K562 (cell line): ENCODE measurements around the gene ITGAL. TPM values are rescaled to one million over a fixed set of nuclear protein-coding genes. Genes with fewer than 3 reads are reported as not detected.

Experiments used
- ATAC-seq: fragments of 200-7000 bp; cut with Tn5 transposase; 3 replicates; pipeline ENCODE4 v1.9.1; 2020; ENCODE audit warnings: moderate library complexity
- BruUV-seq: library from RNA; stranded (reverse); fragments of 400-500 nt; replicated peaks from 2 replicates; lab custom pipeline; 2021; lab: Mats Ljungman, UMichigan
- CTCF ChIA-PET: fragments of 300-600 bp; formaldehyde crosslinking; extraction: SDS; loops from one replicate; lab custom pipeline; 2021; ENCODE audit warnings: low intra/inter-chr PET ratio; lab: Yijun Ruan, JAX
- POLR2A ChIA-PET: fragments of 300-600, 350-650 bp; sonication (Branson Sonifier 250); formaldehyde crosslinking; extraction: SDS; loops from one replicate; lab custom pipeline; 2021; ENCODE audit warnings: antibody characterized with exemption, inconsistent platforms; lab: Yijun Ruan, JAX
- DNase-seq, 4 experiments: peaks; one replicate each; pipeline versions ENCODE4 v3.0.0 to v3.0.0-alpha.2; 2011 to 2018; ENCODE audit warnings: low spot score in 3 of 4, mixed read lengths in 3 of 4; ENCODE audit errors: extremely low read depth in 1 of 4
- FAIRE-seq: peaks from 2 replicates; lab custom pipeline; 2011; peaks lifted over from hg19 to GRCh38; lab: Jason Lieb, UNC
- H2AFZ ChIP-seq: 2 replicates; pipeline ENCODE4 v1.6.0; 2011; ENCODE audit warnings: low read depth, low read length, control low read depth, inconsistent platforms
- H3K27ac ChIP-seq: fragments of 200-600 bp; 3 replicates; pipeline ENCODE4 v1.8.0; 2011; ENCODE audit warnings: low read depth, mild to moderate bottlenecking, control low read depth, inconsistent platforms, low read length, moderate library complexity, mixed read lengths; ENCODE audit errors: extremely low read depth
- H3K27me3 ChIP-seq, 2 experiments: fragments of 300-600 bp in 1 of 2; 2 replicates in 1 of 2; 3 replicates in 1 of 2; pipeline versions ENCODE4 v1.6.0 to v1.8.0; 2011; ENCODE audit warnings: inconsistent platforms in 2 of 2, low read length in 2 of 2, mild to moderate bottlenecking in 1 of 2, mixed read lengths in 1 of 2, moderate library complexity in 1 of 2; ENCODE audit not compliant: control insufficient read depth in 2 of 2, insufficient read depth in 2 of 2
- H3K36me3 ChIP-seq: fragments of 300-600 bp; 3 replicates; pipeline ENCODE4 v1.8.0; 2011; ENCODE audit warnings: mild to moderate bottlenecking, low read length, inconsistent platforms; ENCODE audit not compliant: control insufficient read depth, insufficient read depth
- H3K4me1 ChIP-seq, 2 experiments: fragments of 200-600 bp in 1 of 2; replicated peaks in 1 of 2; 2 replicates in 1 of 2; 3 replicates in 1 of 2; pipeline versions ENCODE4 v1.5.1 to v1.8.0; 2011; ENCODE audit warnings: inconsistent platforms in 2 of 2, low read length in 2 of 2, mild to moderate bottlenecking in 1 of 2, mixed read lengths in 1 of 2, moderate library complexity in 1 of 2; ENCODE audit not compliant: control insufficient read depth in 2 of 2, insufficient read depth in 2 of 2
- H3K4me2 ChIP-seq: 2 replicates; pipeline ENCODE4 v1.6.1; 2011; ENCODE audit warnings: low read length, control low read depth, inconsistent platforms, mixed read lengths; ENCODE audit not compliant: insufficient read depth
- H3K4me3 ChIP-seq: fragments of 200-600 bp; sonication (generic), shearing (Covaris generic); 2 replicates; pipeline ENCODE4 v1.5.1; 2016; ENCODE audit warnings: control low read depth, inconsistent platforms
- H3K79me2 ChIP-seq: fragments of 200-600 bp; 3 replicates; pipeline ENCODE4 v1.8.0; 2011; ENCODE audit warnings: low read length, inconsistent platforms; ENCODE audit not compliant: control insufficient read depth, insufficient read depth
- H3K9ac ChIP-seq, 2 experiments: 2 replicates each; pipeline versions ENCODE4 v1.6.0 to v1.6.1; 2011; ENCODE audit warnings: low read depth in 2 of 2, low read length in 2 of 2, control low read depth in 1 of 2, inconsistent platforms in 1 of 2, mild to moderate bottlenecking in 1 of 2, mixed read lengths in 1 of 2; ENCODE audit not compliant: insufficient read depth in 1 of 2
- H3K9me1 ChIP-seq: one replicate; pipeline ENCODE4 v1.6.0; 2011; ENCODE audit warnings: inconsistent platforms, mild to moderate bottlenecking, low read length, moderate library complexity; ENCODE audit not compliant: control insufficient read depth, insufficient read depth
- H3K9me3 ChIP-seq: replicated peaks from 2 replicates; pipeline ENCODE4 v1.5.1; 2011; ENCODE audit warnings: low read depth, low read length, inconsistent platforms; ENCODE audit not compliant: control insufficient read depth, insufficient read depth
- H4K20me1 ChIP-seq: replicated peaks from 2 replicates; pipeline ENCODE4 v1.6.1; 2011; ENCODE audit warnings: low read length, inconsistent platforms, mixed read lengths; ENCODE audit not compliant: control insufficient read depth, insufficient read depth
- ARHGAP35 ChIP-seq: fragments of 450-650 bp; IDR thresholded peaks from 2 replicates; pipeline ENCODE4 v1.6.1; 2018; ENCODE audit not compliant: partially characterized antibody
- COPS2 ChIP-seq: fragments of 450-650 bp; conservative IDR thresholded peaks from 2 replicates; pipeline ENCODE4 v1.6.1; 2016; ENCODE audit warnings: mild to moderate bottlenecking, moderate library complexity
- CREB3 ChIP-seq: fragments of 450-650 bp; conservative IDR thresholded peaks from 2 replicates; pipeline ENCODE4 v1.6.1; 2016; ENCODE audit warnings: missing genetic modification characterization, low read depth, mild to moderate bottlenecking, missing compliant biosample characterization, moderate library complexity
- DPF2 ChIP-seq: fragments of 450-650 bp; IDR thresholded peaks from 2 replicates; pipeline ENCODE4 v1.6.1; 2016
- EHMT2 ChIP-seq: fragments of 450-650 bp; IDR thresholded peaks from 2 replicates; pipeline ENCODE4 v1.6.1; 2018; ENCODE audit warnings: antibody characterized with exemption
- FOS ChIP-seq: IDR thresholded peaks from 3 replicates; pipeline ENCODE4 v1.6.1; 2011; ENCODE audit not compliant: insufficient read length; ENCODE audit errors: extremely low read depth
- ID3 ChIP-seq, 2 experiments: fragments of 250-450 bp in 1 of 2; fragments of 450-650 bp in 1 of 2; sonication (Bioruptor Pico) in 1 of 2; IDR thresholded peaks; 2 replicates each; pipeline versions ENCODE4 v1.6.1 to v1.8.0; 2016 to 2021; ENCODE audit warnings: mild to moderate bottlenecking in 2 of 2, moderate library complexity in 2 of 2, missing compliant biosample characterization in 1 of 2, missing genetic modification characterization in 1 of 2
- ILF3 ChIP-seq: fragments of 450-650 bp; IDR thresholded peaks from 2 replicates; pipeline ENCODE4 v1.6.1; 2018; ENCODE audit warnings: antibody characterized with exemption, mild to moderate bottlenecking, moderate library complexity, borderline replicate concordance
- IRF9 ChIP-seq: fragments of 450-650 bp; IDR thresholded peaks from 2 replicates; pipeline ENCODE4 v1.6.1; 2016; ENCODE audit warnings: missing biosample characterization, missing genetic modification characterization
- SIRT6 ChIP-seq: IDR thresholded peaks from one replicate; pipeline ENCODE4 v1.6.1; 2012; ENCODE audit warnings: low read depth, mild to moderate bottlenecking, control low read depth, inconsistent platforms, low read length, moderate library complexity
- THAP12 ChIP-seq: fragments of 250-450 bp; sonication (Bioruptor Pico); IDR thresholded peaks from 2 replicates; pipeline ENCODE4 v1.9.0; 2021; ENCODE audit warnings: mild to moderate bottlenecking, inconsistent platforms
- ZNF174 ChIP-seq: fragments of 250-450 bp; sonication (Bioruptor Pico); IDR thresholded peaks from 2 replicates; pipeline ENCODE4 v1.4.0; 2020; ENCODE audit warnings: mild to moderate bottlenecking
- ZNF408 ChIP-seq: fragments of 250-450 bp; sonication (Bioruptor Pico); IDR thresholded peaks from 2 replicates; pipeline ENCODE4 v1.4.0; 2020; ENCODE audit warnings: low read depth, mild to moderate bottlenecking, moderate library complexity
- ZNF449 ChIP-seq: fragments of 250-450 bp; sonication (Bioruptor Pico); IDR thresholded peaks from 2 replicates; pipeline ENCODE4 v1.8.0; 2022; ENCODE audit warnings: moderate library complexity, mild to moderate bottlenecking, inconsistent platforms
- ZNF75A ChIP-seq: fragments of 450-650 bp; formaldehyde crosslinking; IDR thresholded peaks from 2 replicates; pipeline ENCODE4 v1.4.0; 2020; ENCODE audit warnings: mild to moderate bottlenecking
- WGBS: fragments of 100-300 bp; shearing (Covaris generic); methylation state at CpG from one replicate; pipeline ENCODE4 v1.1.6; 2016; ENCODE audit warnings: low coverage, mixed read lengths; ENCODE audit not compliant: insufficient coverage; ENCODE audit errors: missing lambda C conversion rate; 5-methylcytosine and 5-hydroxymethylcytosine counted together
- in situ Hi-C: fragments of 300-500 bp; cut with MboI; formaldehyde crosslinking; loops from 4 replicates; pipeline ENCODE4 v1.15.0; 2018; ENCODE audit warnings: inconsistent platforms, mixed read lengths
- intact Hi-C: fragments of 100-400 bp; cut with micrococcal nuclease; formaldehyde crosslinking; loops from 2 replicates; pipeline ENCODE4 v1.14.2; 2022
- polyA plus RNA-seq, 8 experiments: library from polyadenylated mRNA; depleted of rRNA in 4 of 8; stranded (reverse) in 5 of 8; unstranded in 3 of 8; fragments of >200 nt; fragmentation: Nextera tagmentation in 2 of 8; fragmentation: Illumina TruSeq in 1 of 8; extraction: Ambion mirVana in 2 of 8; extraction: Trizol in 1 of 8; gene quantifications; 2 replicates each; pipeline versions ENCODE4 v1.2.1 to v1.2.3, GENCODE V29; 2011 to 2014; ENCODE audit warnings: inconsistent platforms in 1 of 8, missing spikeins in 1 of 8
- total RNA-seq, 7 experiments: library from RNA; depleted of rRNA in 6 of 7; stranded (reverse); fragments of >200 nt in 6 of 7; fragmentation: Illumina TruSeq in 2 of 7; extraction: Trizol in 2 of 7; gene quantifications; 2 replicates each; pipeline versions ENCODE4 v1.2.1 to v1.2.3, GENCODE V29; 2011 to 2021; ENCODE audit warnings: low replicate concordance in 1 of 7

Gene ITGAL
- total and polyA plus RNA-seq, 9 of the 15 experiments (the other 6 are each of a cell fraction or from before 2014, with no cell fraction given), result 0.01 to 0.53 TPM; not detected in 7

- DNase-seq, result no peak
- 84% methylated on average over 14 of the region's 14 CpGs for WGBS
- no TSS peak for BruUV-seq
- H4K20me1 ChIP-seq, result no peaks in the 10 kb centered on the region
- H3K9me1 ChIP-seq, result no peaks in the 10 kb centered on the region
- no peak overlapping the region for H3K4me3 ChIP-seq
- H3K27ac ChIP-seq, result no peak overlapping the region
- peaks cover 13 to 34% of the 10 kb centered on the region in 2 experiments; a peak in 4 of 5 replicates for H3K4me1 ChIP-seq
- peaks cover 10% of the 10 kb centered on the region for H3K79me2 ChIP-seq
- intact Hi-C loops (no loop called here), in situ Hi-C loops (no loop called here)
- TF ChIP-seq THAP12 (no peak), ILF3 (no peak), DPF2 (no peak), ID3 (CRISPR knock-in tag; IDR thresholded peaks at IDR 0.05) (no peak), ID3 (tag; IDR thresholded peaks at IDR 0.05) (no peak), ARHGAP35 (no peak), ZNF449 (no peak), ZNF408 (CRISPR knock-in tag) (no peak), ZNF75A (no peak), CREB3 (tag) (no peak), COPS2 (no peak), SIRT6 (no peak), EHMT2 (no peak), FOS (no peak), ZNF174 (CRISPR knock-in tag) (no peak), IRF9 (tag) (no peak)
- H3K9ac ChIP-seq, result no peak overlapping the region
- CTCF ChIA-PET, result no interaction called here
- POLR2A ChIA-PET, result interaction anchor here (1.0 kb wide), 1 partner anchor 116 kb away, joined by 4 read pairs; no protein-coding TSS in a partner anchor
- H3K4me2 ChIP-seq, result no peak overlapping the region
- H2AFZ ChIP-seq, result no peak overlapping the region
- H3K36me3 ChIP-seq, result no peaks in the 10 kb centered on the region
- no peaks in the 10 kb centered on the region for H3K27me3 ChIP-seq
- ATAC-seq, result no peak
- H3K9me3 ChIP-seq, result no peaks in the 10 kb centered on the region
- FAIRE-seq, result no peak
Measured at GRCh38 chr16:30562021-30562420, 89.5 kb downstream of the ITGAL start.
